Measurements from ENCODE around the gene MBNL1.

GRCh38 chr3:152471814-152472671 is 203.3 kb downstream of the MBNL1 start:
- peak; percentile 50 to 66 (median 51) for TF ChIP-seq CTCF (optimal IDR thresholded peaks at IDR 0.05 in 1 of 3, IDR thresholded peaks at IDR 0.05 in 1 of 3, conservative IDR thresholded peaks at IDR 0.05 in 1 of 3; ENCODE audit: extremely low read depth in 1 of 3, insufficient read depth in 2 of 3, low read length in 3 of 3)
- TF ChIP-seq EZH2 (IDR thresholded peaks at IDR 0.05; ENCODE audit: low read length): no peak
